ENCODE results near the gene ESRRG. TPM values are rescaled to one million over a fixed set of nuclear protein-coding genes. Genes with fewer than 3 reads are reported as not detected.

The ESRRG gene
- total RNA-seq, 1 experiment from 2014 or later = 0.44 TPM

GRCh38 chr1:216702170-216702569 is 21.1 kb downstream of the ESRRG start:
- peaks cover 2% of the 10 kb centered on the region; the same call in 1 of the 2 replicates for H3K4me1 ChIP-seq (ENCODE audit: insufficient read depth, low read length)
- no peaks in the 10 kb centered on the region for H3K23me2 ChIP-seq (ENCODE audit: insufficient read length, low read depth, low read length, poor library complexity, severe bottlenecking)
- H3K4ac ChIP-seq (ENCODE audit: low read depth, low read length) = no peak overlapping the region
- no peak overlapping the region for H4K5ac ChIP-seq (ENCODE audit: insufficient read length, low read depth, low read length)
- no peak overlapping the region for H3K27ac ChIP-seq (ENCODE audit: insufficient read length, low read depth, low read length)
- H4K91ac ChIP-seq (ENCODE audit: insufficient read length, low read depth, low read length) = no peak overlapping the region
- H3T11ph ChIP-seq (ENCODE audit: low read length) = no peak overlapping the region
- H3K4me1 Mint-ChIP-seq = peaks cover 16 to 26% of the 10 kb centered on the region in 2 experiments
- H2BK120ac ChIP-seq (ENCODE audit: low read depth, low read length, poor library complexity, severe bottlenecking) = no peak overlapping the region
- H2BK15ac ChIP-seq (ENCODE audit: low read depth, low read length) = no peak overlapping the region
- no peaks in the 10 kb centered on the region for H3K27me3 ChIP-seq (ENCODE audit: insufficient read depth, low read length)
- H3K79me2 ChIP-seq (ENCODE audit: insufficient read depth, low read length) = no peaks in the 10 kb centered on the region
- no peaks in the 10 kb centered on the region for H3K9me3 Mint-ChIP-seq
- H3K18ac ChIP-seq (ENCODE audit: insufficient read length, low read depth, low read length) = no peak overlapping the region
- no peak overlapping the region for H2BK20ac ChIP-seq (ENCODE audit: low read depth, low read length, poor library complexity, severe bottlenecking)
- H4K20me1 ChIP-seq (ENCODE audit: control insufficient read depth, insufficient read depth, insufficient read length) = no peaks in the 10 kb centered on the region
- no peak overlapping the region for H2BK5ac ChIP-seq (ENCODE audit: insufficient read length, low read length)
- no peak overlapping the region for H3K14ac ChIP-seq (ENCODE audit: insufficient read depth, low read length)
- no peak overlapping the region for H3K27ac Mint-ChIP-seq
- no peak for DNase-seq
- TF ChIP-seq, protein P1, sequence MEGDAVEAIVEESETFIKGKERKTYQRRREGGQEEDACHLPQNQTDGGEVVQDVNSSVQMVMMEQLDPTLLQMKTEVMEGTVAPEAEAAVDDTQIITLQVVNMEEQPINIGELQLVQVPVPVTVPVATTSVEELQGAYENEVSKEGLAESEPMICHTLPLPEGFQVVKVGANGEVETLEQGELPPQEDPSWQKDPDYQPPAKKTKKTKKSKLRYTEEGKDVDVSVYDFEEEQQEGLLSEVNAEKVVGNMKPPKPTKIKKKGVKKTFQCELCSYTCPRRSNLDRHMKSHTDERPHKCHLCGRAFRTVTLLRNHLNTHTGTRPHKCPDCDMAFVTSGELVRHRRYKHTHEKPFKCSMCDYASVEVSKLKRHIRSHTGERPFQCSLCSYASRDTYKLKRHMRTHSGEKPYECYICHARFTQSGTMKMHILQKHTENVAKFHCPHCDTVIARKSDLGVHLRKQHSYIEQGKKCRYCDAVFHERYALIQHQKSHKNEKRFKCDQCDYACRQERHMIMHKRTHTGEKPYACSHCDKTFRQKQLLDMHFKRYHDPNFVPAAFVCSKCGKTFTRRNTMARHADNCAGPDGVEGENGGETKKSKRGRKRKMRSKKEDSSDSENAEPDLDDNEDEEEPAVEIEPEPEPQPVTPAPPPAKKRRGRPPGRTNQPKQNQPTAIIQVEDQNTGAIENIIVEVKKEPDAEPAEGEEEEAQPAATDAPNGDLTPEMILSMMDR (conservative IDR thresholded peaks at IDR 0.05) = no peak
- no peak overlapping the region for H2AFZ ChIP-seq (ENCODE audit: low read length)
- no peak overlapping the region for H2AK5ac ChIP-seq (ENCODE audit: insufficient read length, low read length)
- no peak overlapping the region for H4K8ac ChIP-seq (replicated peaks; ENCODE audit: insufficient read length, low read depth, low read length)
- H3K4me2 ChIP-seq (ENCODE audit: insufficient read depth, insufficient read length, low read length) = no peak overlapping the region
- H3K79me1 ChIP-seq (ENCODE audit: insufficient read depth, low read depth, low read length, poor library complexity, severe bottlenecking) = no peaks in the 10 kb centered on the region
- no peak overlapping the region for H2BK12ac ChIP-seq (ENCODE audit: insufficient read length, low read depth, low read length)
- H3K36me3 Mint-ChIP-seq (ENCODE audit: insufficient read depth in 1 of 3, low read depth in 3 of 3) = no peaks in the 10 kb centered on the region
- no peaks in the 10 kb centered on the region for H3K9me3 ChIP-seq (ENCODE audit: control insufficient read depth, low read depth, low read length)
- no peak overlapping the region for H3K23ac ChIP-seq (ENCODE audit: insufficient read length, low read depth, low read length)
- no CpG with 5 or more reads among the region's 3 CpGs for WGBS (ENCODE audit: extremely low coverage, insufficient read length, low lambda C conversion rate)
- H3K9ac ChIP-seq (ENCODE audit: extremely low read depth, insufficient read length, low read length) = no peak overlapping the region
- no peak overlapping the region for H3K4me3 Mint-ChIP-seq
- no peak overlapping the region for H3K56ac ChIP-seq (ENCODE audit: insufficient read length, low read depth, low read length)
- H3K27me3 Mint-ChIP-seq (ENCODE audit: low read depth) = no peaks in the 10 kb centered on the region

Data from H9 (cell line).